Stimulated activated CD4-positive, alpha-beta T cell treated with anti-CD3 and anti-CD28 coated beads, Interleukin-1b, Interleukin-23, amount 100 ng/mL, for 24 hours (primary cell): Measurements from ENCODE around the gene YEATS2.

Experiments used
- DNase-seq, 4 experiments: peaks; one replicate each; pipeline ENCODE4 v3.0.0-alpha.2; 2020; ENCODE audit warnings: low read depth in 4 of 4, low spot score in 1 of 4

YEATS2 gene

DNA sequence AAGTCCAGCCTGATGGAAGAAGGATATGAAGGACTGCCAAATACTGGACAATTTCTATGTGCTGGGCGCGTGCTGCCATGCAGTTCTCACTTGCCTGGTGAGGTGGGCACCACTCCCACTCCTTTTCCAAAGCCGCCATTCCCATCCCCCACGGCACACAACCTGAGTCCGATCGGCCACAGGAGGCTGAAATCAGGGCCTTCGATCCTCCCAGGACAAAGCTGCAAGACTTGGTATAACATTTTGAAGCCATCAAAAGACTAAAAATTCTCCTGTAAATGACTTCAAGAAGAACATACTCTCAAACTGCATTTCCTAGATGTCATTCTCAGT lies 130.9 kb downstream of the YEATS2 start:
- DNase-seq: no peak

DNA sequence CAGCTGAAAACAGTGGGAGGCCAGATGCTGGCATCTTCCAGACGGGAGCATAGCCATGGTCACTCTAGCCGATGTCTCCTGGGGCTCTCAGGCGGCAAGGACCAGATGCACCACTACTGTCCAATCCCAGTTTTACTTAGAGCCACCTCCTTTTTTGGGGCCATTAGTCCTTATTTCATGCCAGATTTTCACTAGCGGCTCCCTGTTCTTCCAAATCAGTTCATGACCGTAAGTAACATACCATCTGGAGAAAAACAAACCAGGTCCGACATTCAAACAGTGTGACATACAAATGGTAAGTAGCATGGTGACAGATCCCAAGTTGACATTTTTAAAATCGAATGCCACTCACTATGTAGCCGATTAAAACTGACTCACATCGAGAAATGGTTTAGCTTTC lies 131.9 kb downstream of the YEATS2 start:
- no peak for DNase-seq

DNA sequence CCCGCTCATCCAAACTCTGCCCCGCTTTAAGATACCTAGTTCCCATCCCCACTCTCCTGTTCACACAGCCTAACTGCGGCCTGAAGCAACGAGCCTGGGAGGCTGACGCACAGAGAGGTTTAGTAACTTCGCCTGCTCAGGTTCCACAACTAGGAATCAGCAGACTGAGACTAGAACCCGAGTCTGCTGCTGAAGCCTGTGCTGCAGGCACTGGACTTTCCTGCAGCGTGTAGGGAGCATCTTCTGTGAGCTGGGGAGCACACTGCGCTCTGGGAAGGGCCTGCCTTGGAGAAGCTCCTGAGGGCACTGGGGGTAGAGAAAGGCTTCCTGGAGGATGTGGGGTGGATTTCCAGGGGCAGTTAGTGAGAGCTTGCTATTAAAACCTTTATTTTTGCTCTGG lies 132.6 kb downstream of the YEATS2 start:
- no peak for DNase-seq

DNA sequence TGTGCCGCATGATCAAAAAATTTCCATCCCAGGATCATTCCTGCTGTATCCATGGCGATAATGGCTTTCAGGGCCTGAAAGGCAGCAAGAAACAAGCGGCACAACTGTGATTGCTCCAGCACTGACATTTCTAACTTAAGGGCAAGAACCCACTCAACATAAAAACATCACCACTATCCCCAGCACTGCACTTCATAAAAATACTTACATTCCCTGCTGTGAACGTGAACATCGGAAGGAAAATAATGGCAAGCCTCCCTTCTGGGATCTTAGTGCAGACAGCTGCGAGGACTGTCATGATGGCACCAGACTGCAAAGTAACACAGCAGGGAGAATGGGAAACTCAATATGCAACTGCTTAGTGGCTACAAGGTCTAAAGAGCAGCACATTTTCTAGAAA lies 135.9 kb downstream of the YEATS2 start:
- no peak for DNase-seq

DNA sequence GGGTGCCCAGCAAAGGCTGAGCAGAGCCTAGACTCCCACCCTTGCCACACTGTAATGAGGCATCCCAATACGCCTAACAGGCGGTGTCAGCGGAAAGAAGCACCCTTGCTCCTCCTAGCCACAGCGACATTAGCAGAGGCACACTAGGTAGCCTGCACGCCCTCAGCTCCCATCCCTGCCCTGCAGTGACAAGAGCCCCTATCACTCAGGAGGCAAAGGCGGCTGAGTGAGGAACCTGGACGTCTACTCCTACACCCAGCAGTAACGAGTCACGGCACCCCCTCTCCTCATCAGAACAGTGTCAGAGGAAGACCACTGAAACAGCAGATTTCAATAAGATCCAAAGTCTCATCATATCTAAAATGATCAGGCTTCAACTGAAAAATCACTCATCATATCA lies 139.8 kb downstream of the YEATS2 start:
- no peak for DNase-seq

DNA sequence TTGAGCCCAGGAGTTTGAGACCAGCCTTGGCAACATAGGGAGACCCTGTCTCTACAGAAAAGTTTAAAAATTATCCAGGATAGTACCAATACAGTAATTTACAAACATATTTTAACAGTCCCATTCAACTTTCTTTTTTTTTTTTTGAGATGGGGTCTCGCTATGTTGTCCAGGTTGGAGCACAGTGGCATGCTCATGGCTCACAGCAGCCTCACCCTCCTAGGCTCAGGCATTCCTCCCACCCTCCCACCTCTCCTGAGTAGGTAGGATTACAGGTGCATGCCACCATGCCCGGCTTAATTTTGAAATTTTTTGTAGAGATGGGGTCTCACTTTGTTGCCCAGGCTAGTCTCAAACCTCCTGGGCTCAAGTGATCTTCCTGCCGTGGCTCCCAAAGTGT lies 140.3 kb downstream of the YEATS2 start:
- DNase-seq: no peak

DNA sequence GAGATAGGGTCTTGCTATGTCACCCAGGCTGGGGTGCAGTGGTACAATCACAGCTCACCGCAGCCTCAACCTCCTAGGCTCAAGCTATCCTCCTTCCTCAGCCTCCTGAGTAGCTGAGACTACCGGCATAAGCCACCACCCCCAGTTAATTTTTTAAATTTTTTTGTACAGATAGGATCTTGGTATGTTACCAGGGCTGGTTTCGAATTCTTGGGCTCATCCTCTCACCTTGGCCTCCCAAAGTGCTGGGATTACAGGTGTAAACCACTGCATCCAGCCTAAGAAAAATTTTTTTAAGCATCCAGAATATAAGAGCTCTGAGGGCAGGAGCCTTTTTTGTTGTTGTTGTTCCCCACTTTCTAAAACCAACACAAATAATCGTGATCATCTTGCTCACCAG lies 142.2 kb downstream of the YEATS2 start:
- DNase-seq: no peak

DNA sequence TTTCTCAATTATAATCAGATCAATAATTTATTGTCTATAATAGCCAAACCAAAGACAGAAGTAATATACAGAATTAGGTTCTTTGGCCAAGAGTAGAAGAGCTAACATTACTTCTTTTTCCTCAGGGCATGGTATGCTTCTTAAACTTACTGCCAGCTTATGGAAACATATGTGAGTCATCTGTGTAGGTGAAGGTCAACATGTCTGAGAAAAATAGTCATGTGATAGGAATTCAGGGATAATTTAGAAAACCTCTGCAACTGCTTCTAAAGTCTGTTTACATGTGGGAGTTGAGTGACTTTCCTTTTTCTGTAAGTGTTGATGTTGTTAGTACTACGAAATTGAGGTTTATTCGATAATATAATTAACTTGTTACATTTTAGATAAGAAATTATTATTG lies 147.0 kb downstream of the YEATS2 start:
- no peak for DNase-seq

DNA sequence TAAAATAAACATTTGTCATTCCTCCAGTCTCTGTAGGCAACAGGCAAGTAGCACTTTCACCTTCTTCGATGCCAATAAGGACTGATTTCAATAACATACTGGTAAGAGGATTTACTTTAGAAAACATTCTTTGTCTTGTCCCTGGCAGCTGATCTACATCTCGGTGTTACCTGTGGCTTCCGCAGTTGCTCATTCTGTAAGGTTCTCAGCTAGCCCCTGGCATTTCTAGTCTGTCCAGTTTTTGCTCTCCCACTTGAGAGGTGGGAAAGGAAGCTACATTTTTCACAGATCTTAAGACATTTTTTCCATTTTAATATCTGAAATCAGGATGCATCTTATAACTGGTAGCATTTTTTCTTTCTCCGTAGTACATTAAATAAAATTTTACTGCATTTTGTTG lies 147.5 kb downstream of the YEATS2 start:
- DNase-seq: no peak

DNA sequence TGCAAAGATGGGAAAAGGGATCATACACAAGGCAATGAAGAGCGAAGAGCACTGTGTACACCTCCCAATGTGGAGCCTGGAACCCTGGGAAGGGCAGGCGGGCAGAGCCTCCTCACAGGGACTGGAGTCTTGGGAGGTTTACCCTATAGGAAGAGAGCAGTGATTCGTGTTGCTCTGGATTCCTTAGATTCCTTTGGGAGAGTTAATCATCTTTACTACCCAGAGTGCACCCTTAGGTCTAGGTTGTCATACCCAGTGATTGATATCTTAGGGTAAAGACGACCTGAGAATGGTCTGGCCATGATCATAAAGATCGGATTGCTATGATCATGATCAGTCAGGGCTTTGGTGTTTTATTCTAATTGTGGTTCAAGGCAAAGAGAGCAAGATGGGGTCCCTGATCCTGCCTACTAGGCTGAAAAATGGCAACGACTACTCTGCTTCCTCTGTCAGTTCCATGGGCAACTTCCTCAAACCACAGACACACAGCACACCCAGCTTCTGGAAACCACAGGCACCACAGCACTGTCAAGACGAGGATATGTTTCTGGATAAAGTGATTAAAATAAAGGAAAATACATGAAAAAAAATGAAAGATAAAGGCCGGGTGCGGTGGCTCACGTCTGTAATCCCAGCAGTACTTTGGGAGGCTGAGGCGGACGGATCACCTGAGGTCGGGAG lies 148.2 kb downstream of the YEATS2 start:
- no peak for DNase-seq

DNA sequence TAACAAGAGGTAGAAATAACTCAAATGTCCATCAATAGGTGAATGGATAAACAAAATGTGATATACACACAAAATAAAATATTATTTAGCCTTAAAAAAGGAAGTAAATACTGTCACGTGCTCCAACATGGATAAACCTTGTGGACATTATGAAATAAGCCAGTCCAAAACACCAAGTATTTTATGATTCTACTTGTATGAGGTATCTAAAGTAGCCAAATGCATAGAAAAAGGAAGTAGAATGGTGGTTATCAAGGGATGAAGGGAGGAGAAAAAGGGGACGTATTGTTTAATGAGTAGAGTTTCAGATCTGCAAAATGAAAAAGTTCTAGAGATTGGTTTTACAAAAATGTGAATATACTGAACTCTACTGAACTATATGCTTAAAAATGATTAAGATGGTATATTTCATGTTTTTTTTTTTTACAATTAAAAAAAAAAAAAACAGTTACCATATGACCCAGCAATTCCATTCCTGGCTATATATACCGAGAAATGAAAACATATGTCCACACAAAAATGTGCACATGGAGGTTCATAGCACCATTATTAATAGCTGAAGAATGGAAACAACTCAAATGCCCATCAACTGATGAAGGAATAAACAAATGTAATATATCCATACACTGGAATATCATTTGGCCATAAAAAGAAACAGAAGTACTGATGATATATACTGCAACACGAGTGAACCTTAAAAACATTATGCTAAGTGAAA lies 156.9 kb downstream of the YEATS2 start:
- no peak for DNase-seq

DNA sequence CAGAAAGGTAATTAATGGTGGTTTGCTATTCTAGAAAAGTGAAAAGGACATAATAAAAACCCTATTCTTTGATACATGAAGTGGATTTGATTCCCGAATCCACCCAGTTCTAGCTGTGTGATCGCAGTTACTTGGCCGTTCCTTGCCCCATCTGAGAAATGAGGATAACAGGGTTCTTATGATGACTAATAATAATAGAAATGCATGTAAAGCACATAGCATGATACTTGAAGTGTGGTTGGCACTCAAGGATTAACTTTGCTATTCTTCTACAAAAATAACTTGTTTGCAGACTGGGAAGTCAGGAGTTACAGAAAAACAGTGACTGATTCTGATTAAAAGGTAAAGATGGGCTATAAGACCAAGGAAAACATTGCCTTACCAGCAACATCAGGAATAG lies 160.3 kb downstream of the YEATS2 start:
- no peak for DNase-seq
